A673 (cell line): ENCODE measurements around the gene SMURF1.

Experiments
- EZH2 ChIP-seq: fragments of 200-600 bp; sonication (generic); IDR thresholded peaks from 2 replicates; pipeline ENCODE4 v1.6.1; 2017; ENCODE audit warnings: borderline replicate concordance, low read depth, mild to moderate bottlenecking, mixed read lengths, antibody characterized with exemption, low read length; ENCODE audit not compliant: poor library complexity, severe bottlenecking
- TF ChIP-seq, protein P1 (sequence below): fragments of 300-800, 200-600 bp; sonication (generic); conservative IDR thresholded peaks from 2 replicates; pipeline ENCODE4 v1.5.1; 2017; ENCODE audit warnings: low read depth, mild to moderate bottlenecking, antibody characterized with exemption, low read length, moderate library complexity, mixed read lengths

- TF ChIP-seq, protein P1, sequence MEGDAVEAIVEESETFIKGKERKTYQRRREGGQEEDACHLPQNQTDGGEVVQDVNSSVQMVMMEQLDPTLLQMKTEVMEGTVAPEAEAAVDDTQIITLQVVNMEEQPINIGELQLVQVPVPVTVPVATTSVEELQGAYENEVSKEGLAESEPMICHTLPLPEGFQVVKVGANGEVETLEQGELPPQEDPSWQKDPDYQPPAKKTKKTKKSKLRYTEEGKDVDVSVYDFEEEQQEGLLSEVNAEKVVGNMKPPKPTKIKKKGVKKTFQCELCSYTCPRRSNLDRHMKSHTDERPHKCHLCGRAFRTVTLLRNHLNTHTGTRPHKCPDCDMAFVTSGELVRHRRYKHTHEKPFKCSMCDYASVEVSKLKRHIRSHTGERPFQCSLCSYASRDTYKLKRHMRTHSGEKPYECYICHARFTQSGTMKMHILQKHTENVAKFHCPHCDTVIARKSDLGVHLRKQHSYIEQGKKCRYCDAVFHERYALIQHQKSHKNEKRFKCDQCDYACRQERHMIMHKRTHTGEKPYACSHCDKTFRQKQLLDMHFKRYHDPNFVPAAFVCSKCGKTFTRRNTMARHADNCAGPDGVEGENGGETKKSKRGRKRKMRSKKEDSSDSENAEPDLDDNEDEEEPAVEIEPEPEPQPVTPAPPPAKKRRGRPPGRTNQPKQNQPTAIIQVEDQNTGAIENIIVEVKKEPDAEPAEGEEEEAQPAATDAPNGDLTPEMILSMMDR: no peak
- no peak for TF ChIP-seq EZH2
Observed at GRCh38 chr7:99146979-99147378, 3.1 kb upstream of the SMURF1 start.
